Measurements from ENCODE around the gene IL11.

IL11 gene

GRCh38 chr19:55348317-55349034, 21.8 kb downstream of the IL11 start:
- Histone ChIP-seq H3K9me3 (no peaks in the 10 kb centered on the region), H3K27ac (no peak overlapping the region), H3K4me1 (ENCODE audit: control insufficient read depth in 1 of 2, insufficient read depth in 1 of 2, low read depth in 1 of 2, low read length in 1 of 2) (peaks cover 3 to 4% of the 10 kb centered on the region in 2 experiments), H3K27me3 (peaks cover 29% of the 10 kb centered on the region), H3K36me3 (peaks cover 12% of the 10 kb centered on the region), H3K4me3 (ENCODE audit: low read depth in 1 of 2, low read length in 1 of 2) (no peak overlapping the region)
- no peak for TF ChIP-seq CTCF (IDR thresholded peaks at IDR 0.05)

GRCh38 chr19:55347442-55348009, 22.7 kb downstream of the IL11 start:
- Histone ChIP-seq H3K4me3 (ENCODE audit: low read depth in 1 of 2, low read length in 1 of 2) (no peak overlapping the region), H3K27me3 (peaks cover 20% of the 10 kb centered on the region), H3K36me3 (peaks cover 12% of the 10 kb centered on the region), H3K27ac (no peak overlapping the region), H3K4me1 (ENCODE audit: control insufficient read depth in 1 of 2, insufficient read depth in 1 of 2, low read depth in 1 of 2, low read length in 1 of 2) (no peaks in the 10 kb centered on the region), H3K9me3 (no peaks in the 10 kb centered on the region)
- TF ChIP-seq CTCF (IDR thresholded peaks at IDR 0.05): no peak

GRCh38 chr19:55346725-55347441, 23.4 kb downstream of the IL11 start:
- H3K4me3 ChIP-seq (ENCODE audit: low read depth in 1 of 2, low read length in 1 of 2): no peak overlapping the region
- H3K9me3 ChIP-seq: no peaks in the 10 kb centered on the region
- H3K36me3 ChIP-seq: peaks cover 16% of the 10 kb centered on the region
- H3K27ac ChIP-seq: no peak overlapping the region
- H3K27me3 ChIP-seq: peaks cover 13% of the 10 kb centered on the region
- no peaks in the 10 kb centered on the region for H3K4me1 ChIP-seq (ENCODE audit: control insufficient read depth in 1 of 2, insufficient read depth in 1 of 2, low read depth in 1 of 2, low read length in 1 of 2)
- TF ChIP-seq CTCF (IDR thresholded peaks at IDR 0.05): no peak

GRCh38 chr19:55345818-55346724, 24.2 kb downstream of the IL11 start:
- no peaks in the 10 kb centered on the region for H3K9me3 ChIP-seq
- no peak overlapping the region for H3K4me3 ChIP-seq (ENCODE audit: low read depth in 1 of 2, low read length in 1 of 2)
- H3K27ac ChIP-seq: no peak overlapping the region
- peaks cover 12% of the 10 kb centered on the region for H3K27me3 ChIP-seq
- H3K36me3 ChIP-seq: peaks cover 16% of the 10 kb centered on the region
- no peak for TF ChIP-seq CTCF (IDR thresholded peaks at IDR 0.05)
- peaks cover 0 to 3% of the 10 kb centered on the region in 2 experiments for H3K4me1 ChIP-seq (ENCODE audit: control insufficient read depth in 1 of 2, insufficient read depth in 1 of 2, low read depth in 1 of 2, low read length in 1 of 2)

- H3K27me3 ChIP-seq: peaks cover 15% of the 10 kb centered on the region
- no peak overlapping the region for H3K27ac ChIP-seq
- no peak for TF ChIP-seq CTCF (IDR thresholded peaks at IDR 0.05)
- peaks cover 7 to 11% of the 10 kb centered on the region in 2 experiments for H3K4me1 ChIP-seq (ENCODE audit: control insufficient read depth in 1 of 2, insufficient read depth in 1 of 2, low read depth in 1 of 2, low read length in 1 of 2)
- H3K9me3 ChIP-seq: no peaks in the 10 kb centered on the region
- H3K4me3 ChIP-seq (ENCODE audit: low read depth in 1 of 2, low read length in 1 of 2): no peak overlapping the region
- peaks cover 16% of the 10 kb centered on the region for H3K36me3 ChIP-seq
Measured at GRCh38 chr19:55345101-55345817, 25.0 kb downstream of the IL11 start.

All from neutrophil (primary cell).